GM12892 (cell line): ENCODE data around the gene VRTN.

ENCODE experiments used
- POLR2A ChIP-seq: IDR thresholded peaks from 2 replicates; pipeline ENCODE4 v1.6.1; 2011; ENCODE audit warnings: low read depth, low read length, control low read depth
- POLR2AphosphoS5 ChIP-seq: IDR thresholded peaks from 2 replicates; pipeline ENCODE4 v1.6.1; 2011; ENCODE audit warnings: low read depth, low read length, control low read depth
- TAF1 ChIP-seq: IDR thresholded peaks from 2 replicates; pipeline ENCODE4 v1.6.1; 2011; ENCODE audit warnings: low read depth, mild to moderate bottlenecking, control low read depth, low read length, borderline replicate concordance

DNA sequence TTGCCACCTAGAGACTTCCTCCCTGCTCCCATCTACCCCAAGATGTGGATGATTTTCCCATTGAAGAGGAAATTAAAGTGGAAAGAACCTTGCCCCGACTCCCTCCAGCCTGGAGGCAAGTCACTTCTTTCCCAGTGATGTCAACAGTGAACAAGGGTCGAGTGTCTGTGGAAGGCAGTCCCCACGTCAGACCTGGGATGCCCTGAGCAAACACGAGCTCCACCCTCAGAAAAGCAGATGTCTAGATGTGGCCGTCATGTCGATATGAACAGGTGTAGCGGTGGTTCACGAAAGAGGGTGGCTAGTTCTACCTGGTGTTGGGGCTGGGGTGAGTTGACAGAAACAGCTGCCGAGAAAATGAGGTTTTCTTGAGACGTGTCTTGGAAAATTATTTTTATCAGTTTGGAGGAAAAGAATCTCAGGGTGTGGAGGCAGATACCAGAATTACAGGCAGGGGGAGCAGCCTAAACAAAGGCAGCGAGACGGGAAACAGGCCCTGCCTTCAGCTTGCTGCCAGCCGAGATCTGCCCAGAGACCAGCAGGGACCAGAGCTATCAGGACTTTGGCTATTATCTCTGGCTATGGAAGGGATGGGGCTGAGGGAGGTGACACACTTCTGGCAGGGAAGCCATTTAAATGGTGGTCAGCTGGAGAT is 51.9 kb downstream of the VRTN start:
- TF ChIP-seq TAF1 (no peak), POLR2A (no peak), POLR2AphosphoS5 (no peak)
